Dermis microvascular lymphatic vessel endothelial cell (primary cell): ENCODE data around the gene AQR. TPM values are rescaled to one million over a fixed set of nuclear protein-coding genes. Genes with fewer than 3 reads are reported as not detected.
"Not testable (repeated sequence)": the region's sequence is repeated elsewhere in the genome, so short reads cannot be mapped to it uniquely, and the experiment has no call there.

Experiments used
- DNase-seq, 2 donors: peaks; one replicate each; pipeline versions ENCODE4 v3.0.0 to v3.0.0-alpha.2; 2010; ENCODE audit warnings: low read depth in 2 of 2
- total RNA-seq: library from RNA; depleted of rRNA; stranded (reverse); fragments of >200 nt; gene quantifications from 2 replicates; pipeline ENCODE4 v1.2.1, GENCODE V29; 2014

AQR gene
- total RNA-seq, 1 donor from 2014 or later: 17.3 TPM

- no peak for DNase-seq
Measured at GRCh38 chr15:34815836-34816235, 153.7 kb downstream of the AQR start.

- peak in 1 of 2 donors; percentile 61 for DNase-seq
Measured at GRCh38 chr15:34813446-34814190, 155.9 kb downstream of the AQR start.

DNA sequence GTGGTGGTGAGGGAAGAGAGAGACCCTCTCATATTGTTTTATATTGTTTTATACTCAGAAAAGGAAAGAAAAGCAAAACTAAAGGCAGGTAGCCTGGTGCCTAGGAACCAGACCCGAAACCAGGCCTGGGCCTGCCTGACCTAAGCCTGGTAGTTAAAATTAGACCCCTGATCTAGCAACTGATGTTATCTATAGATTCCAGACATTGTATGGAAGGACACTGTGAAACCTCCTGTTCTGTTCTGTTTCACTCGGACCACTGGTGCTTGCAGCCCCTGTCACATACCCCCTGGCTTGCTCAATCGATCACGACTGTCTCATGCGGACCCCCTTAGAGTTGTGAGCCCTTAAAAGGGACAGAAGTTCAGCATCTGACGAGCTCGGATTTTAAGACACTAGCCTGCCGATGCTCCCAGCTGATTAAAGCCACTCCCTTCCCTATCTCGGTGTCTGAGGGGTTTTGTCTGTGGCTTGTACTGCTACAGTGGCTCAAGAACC, 156.6 kb downstream of the AQR start:
- not testable (repeated sequence) for DNase-seq

DNA sequence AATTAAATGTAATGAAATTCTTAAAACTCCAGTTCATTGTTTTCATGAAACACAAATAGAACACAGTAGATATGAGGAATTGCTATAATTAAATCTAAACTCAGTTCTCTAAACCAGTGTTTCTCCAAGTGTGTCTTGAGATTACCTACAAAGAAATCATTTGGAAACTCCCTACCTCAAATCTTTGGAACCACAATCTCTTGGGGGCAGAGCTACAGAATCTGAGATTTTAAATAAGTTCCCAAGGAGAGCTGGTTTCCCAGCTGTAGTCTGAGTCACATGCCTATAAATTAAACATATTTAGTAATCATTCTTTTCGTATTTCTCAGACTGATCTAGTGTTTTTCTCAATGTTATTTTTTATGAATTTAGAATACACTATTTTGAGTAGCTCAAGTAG, 157.2 kb downstream of the AQR start:
- DNase-seq: no peak

GRCh38 chr15:34810443-34811129, 159.0 kb downstream of the AQR start:
- DNase-seq: no peak

DNA sequence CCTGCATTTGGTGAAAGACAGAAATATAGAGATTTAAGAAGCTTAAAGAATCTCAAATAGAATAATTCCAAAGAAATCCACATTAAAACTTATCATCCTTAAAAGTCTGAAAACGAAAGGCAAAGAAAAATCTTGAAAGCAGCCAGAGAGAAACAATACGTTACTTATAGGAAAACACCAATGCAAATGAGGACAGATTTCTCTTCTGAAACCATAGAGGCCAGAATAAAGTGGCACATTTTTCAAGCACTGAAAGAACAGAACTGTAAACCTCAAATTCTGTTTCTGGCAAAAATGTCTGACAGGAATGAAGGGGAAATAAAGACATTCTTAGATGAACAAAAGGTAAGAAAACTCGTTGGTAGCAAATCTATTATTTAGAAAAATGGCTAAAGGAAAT, 160.4 kb downstream of the AQR start:
- no peak for DNase-seq

DNA sequence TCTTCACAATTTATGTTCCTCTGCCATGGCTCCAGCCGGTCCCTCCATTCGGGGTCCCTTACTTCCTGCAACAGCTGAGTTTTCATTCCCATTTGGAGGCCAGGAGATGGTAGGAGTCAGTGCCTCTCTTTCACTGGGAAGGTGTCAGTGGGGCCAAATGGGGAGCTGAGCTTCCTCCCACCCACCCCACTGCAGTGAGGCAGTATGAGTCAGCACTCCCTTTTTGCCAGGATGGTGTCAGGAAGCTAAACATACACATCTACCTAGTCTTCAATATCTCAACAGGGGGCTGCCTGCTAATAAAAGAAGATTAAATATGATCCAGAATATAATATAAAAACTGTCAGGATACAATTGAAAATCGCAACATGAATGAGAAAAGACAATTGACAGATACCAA, 161.5 kb downstream of the AQR start:
- DNase-seq: no peak

GRCh38 chr15:34807241-34807640, 162.3 kb downstream of the AQR start:
- DNase-seq: not testable (repeated sequence)

DNA sequence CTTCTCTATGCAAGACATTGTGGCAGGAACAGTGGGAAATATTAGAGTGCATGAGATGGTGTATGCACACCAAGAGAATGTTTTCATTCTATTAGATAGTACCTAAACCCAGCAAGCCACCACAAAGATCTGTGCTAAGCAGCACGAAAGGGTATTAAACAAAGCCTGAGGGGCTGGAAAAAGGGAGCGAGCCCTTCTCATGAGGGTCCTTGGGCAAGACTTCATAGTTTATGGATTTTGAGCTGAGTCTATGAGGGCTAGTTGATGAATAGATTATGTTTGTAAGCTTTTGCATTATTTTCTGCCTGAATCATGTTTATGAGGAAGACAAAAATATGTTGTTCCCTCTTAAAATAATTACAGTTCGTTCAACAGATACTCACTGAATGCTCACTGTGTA, 164.8 kb downstream of the AQR start:
- DNase-seq: no peak

GRCh38 chr15:34804113-34804512, 165.4 kb downstream of the AQR start:
- no peak for DNase-seq

DNA sequence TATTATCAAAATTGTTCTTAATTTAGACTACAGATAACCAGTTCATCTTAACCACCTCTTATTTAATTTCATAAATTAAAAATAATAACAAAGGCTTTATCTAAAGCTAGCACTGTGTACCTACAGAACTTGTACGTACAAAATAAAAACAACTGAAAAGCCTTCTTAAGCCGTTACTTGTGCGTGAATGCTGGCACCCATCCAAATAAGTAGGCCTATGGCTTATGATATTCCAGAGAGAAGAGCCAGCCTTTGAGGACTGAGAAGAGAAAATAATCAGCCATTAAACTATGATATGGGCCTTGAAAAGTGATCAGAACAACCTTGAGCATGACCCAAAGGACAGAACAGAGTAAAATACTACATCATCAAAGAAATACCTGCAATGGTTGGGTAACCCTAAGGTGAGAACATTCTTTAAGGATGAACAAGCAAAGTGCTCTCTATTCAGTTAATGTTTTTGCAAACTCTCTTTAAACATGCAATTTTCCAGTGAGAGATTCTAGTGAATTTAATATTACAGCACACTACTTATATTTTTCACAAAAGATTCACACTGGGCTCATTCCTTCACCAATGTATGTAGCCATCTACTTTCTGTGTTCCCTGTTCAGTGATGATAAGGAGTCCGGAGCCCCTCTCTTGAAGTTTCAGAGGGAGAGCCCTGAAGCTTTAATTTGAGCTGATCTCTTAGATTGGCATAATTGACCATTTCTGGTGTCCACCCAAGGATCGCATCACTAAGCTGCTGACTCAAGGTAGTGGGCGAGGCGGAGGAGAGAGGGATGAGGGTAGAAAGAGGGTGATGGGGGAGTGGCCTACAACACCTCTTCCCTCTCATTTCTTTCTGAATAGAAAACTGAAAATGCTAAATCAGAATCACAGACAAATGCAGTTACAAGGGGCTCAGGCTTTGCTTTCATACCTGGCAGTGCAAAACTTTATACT, 166.5 kb downstream of the AQR start:
- no peak for DNase-seq

- no peak for DNase-seq
Measured at GRCh38 chr15:34802371-34802770, 167.2 kb downstream of the AQR start.

Other genes starting within 250 kb of the AQR start
- not detected in 2 replicates for gene GJD2, start 214.7 kb downstream of the AQR start, total RNA-seq
- not detected in 2 replicates for gene ACTC1, start 174.2 kb downstream of the AQR start, total RNA-seq
- 20.2 and 24.9 TPM in 2 replicates for gene ZNF770, start 18.5 kb upstream of the AQR start, total RNA-seq
- not detected in 2 replicates for gene NANOGP8, start 115.6 kb upstream of the AQR start, total RNA-seq